B cell (primary cell): ENCODE measurements around the gene CDAN1.

ENCODE experiments used
- EZH2 ChIP-seq: IDR thresholded peaks from 2 replicates; pipeline ENCODE4 v1.6.1; 2012; ENCODE audit warnings: borderline replicate concordance, low read depth, mild to moderate bottlenecking, moderate library complexity, low read length; ENCODE audit not compliant: insufficient read depth, poor library complexity, severe bottlenecking
- TF ChIP-seq, protein P1 (sequence below): fragments of 200-600 bp; IDR thresholded peaks from one replicate; pipeline ENCODE4 v1.8.0; 2022; ENCODE audit warnings: antibody characterized with exemption, mild to moderate bottlenecking

DNA sequence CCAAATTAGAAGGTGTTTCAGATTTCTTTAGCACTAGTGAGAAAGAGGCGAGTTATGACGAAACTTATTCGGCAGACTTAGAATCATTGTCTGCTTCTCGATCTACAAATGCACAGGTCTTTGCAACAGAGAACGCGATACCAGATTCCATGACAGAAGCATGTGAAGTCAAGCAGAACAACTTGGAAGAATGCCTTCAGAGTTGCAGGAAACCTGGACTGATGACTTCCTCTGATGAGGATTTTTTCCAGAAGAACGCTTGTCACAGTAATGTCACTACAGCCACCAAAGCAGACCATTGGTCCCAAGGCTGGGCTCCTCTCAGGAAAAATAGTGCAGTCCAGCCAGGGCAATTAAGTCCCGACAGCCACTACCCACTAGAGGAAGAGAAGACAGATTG is 50.6 kb downstream of the CDAN1 start:
- TF ChIP-seq, protein P1, sequence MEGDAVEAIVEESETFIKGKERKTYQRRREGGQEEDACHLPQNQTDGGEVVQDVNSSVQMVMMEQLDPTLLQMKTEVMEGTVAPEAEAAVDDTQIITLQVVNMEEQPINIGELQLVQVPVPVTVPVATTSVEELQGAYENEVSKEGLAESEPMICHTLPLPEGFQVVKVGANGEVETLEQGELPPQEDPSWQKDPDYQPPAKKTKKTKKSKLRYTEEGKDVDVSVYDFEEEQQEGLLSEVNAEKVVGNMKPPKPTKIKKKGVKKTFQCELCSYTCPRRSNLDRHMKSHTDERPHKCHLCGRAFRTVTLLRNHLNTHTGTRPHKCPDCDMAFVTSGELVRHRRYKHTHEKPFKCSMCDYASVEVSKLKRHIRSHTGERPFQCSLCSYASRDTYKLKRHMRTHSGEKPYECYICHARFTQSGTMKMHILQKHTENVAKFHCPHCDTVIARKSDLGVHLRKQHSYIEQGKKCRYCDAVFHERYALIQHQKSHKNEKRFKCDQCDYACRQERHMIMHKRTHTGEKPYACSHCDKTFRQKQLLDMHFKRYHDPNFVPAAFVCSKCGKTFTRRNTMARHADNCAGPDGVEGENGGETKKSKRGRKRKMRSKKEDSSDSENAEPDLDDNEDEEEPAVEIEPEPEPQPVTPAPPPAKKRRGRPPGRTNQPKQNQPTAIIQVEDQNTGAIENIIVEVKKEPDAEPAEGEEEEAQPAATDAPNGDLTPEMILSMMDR: no peak
- TF ChIP-seq EZH2: no peak
